ENCODE measurements around the gene CFDP1.

CFDP1 gene

GRCh38 chr16:75326333-75326732 lies 107.0 kb downstream of the CFDP1 start:
- in situ Hi-C loops (cut with HindIII; ENCODE audit: low sequenced_read_pairs) = no loop called here

DNA sequence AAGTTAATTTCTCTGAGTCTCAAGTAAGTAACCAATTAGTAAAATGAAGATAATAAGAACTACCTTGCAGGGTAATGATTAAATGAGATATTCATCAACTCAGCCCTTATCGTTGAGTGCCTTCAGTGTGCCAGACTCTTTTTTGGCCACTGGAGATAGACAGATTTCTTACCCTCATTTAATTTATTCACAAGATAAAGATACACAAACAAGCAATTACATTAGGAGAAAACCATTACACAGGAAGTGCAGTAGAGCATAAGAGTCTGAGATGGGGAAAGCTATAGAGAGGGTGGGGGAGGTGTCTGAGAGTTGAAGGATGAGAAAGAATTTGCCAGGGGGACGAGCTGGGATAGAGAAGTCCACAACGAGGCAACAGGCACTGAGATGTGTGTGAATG lies 109.4 kb downstream of the CFDP1 start:
- in situ Hi-C loops (cut with HindIII; ENCODE audit: low sequenced_read_pairs) = no loop called here

GRCh38 chr16:75323198-75323597 lies 110.1 kb downstream of the CFDP1 start:
- in situ Hi-C loops (cut with HindIII; ENCODE audit: low sequenced_read_pairs) = no loop called here

- in situ Hi-C loops (cut with HindIII; ENCODE audit: low sequenced_read_pairs) = no loop called here
Observed at GRCh38 chr16:75322740-75323139, 110.6 kb downstream of the CFDP1 start.

DNA sequence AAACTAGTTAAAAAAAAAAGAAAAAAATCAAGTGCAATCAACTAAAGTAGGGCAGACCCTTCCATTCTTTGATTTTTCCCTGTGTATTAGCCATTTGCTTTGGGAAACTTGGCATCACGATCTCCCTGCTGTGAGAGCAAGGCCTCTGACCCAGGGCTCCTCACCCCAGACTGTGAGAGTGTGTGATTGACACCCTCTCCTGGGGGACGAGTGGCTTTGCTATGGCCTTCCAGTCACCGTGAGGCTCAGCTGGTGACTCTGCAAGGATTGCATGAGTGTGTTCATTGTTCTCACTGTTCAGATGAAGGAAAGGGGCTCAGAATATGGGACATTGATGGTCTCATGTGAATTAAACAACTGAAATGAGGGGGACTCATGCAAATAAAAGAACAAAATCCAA lies 112.9 kb downstream of the CFDP1 start:
- in situ Hi-C loops (cut with HindIII; ENCODE audit: low sequenced_read_pairs) = no loop called here

- in situ Hi-C loops (cut with HindIII; ENCODE audit: low sequenced_read_pairs) = no loop called here
Observed at GRCh38 chr16:75319513-75320411, 113.5 kb downstream of the CFDP1 start.

DNA sequence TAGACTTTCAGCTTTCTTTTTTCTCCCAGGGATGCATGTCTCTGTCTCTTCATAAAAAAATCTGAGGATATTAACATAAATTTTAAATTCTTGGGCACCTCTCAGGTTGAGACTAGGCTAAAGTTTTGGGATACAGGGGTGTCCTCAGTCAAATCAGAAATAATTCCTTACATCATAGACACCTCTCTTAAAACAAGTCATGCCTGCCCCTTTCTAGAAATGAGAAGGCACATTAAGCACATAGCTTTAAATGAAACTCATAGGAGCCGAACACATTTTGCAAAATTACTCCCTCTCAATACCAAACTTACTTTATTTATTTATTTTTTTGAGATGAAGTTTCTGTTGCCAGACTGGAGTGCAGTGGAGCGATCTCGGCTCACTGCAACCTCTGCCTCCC lies 114.6 kb downstream of the CFDP1 start:
- in situ Hi-C loops (cut with HindIII; ENCODE audit: low sequenced_read_pairs) = no loop called here

DNA sequence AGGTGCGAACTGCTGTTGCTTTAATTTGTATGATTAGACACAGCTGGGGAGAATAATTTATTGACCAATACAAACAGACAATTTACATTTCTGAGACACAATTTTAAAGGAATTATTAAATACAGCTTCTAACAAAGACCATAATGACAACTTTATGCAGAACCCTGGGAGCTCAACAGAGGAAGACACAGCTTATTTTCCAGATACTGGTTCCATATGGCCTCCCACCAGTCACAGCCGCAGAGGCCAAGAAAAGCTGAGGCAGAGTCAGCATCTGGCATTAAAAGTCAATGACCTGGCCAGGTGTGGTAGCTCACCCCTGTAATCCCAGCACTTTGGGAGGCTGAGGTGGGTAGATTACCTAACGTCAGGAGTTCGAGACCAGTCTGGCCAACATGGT lies 115.8 kb downstream of the CFDP1 start:
- in situ Hi-C loops (cut with HindIII; ENCODE audit: low sequenced_read_pairs) = no loop called here

DNA sequence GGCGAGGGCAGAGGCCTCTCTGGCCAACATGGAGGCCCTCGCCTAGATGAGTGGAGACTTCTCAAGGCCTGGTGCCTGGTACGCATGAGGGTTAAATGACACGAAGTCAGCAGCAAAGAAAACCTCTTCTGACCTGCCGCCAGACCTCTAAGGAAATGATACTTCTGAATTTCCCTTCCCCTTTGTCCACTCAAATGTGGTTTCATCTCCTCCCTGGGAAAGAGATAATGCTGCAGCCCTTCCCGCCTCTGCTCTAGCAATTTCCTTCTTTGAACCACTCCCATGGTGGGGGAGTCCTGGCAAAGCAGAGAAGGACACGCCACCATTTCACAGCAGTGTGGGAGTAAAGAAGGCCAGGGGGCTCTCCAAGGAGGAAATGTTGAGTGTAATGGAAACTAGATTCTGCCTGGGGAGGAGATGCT lies 116.2 kb downstream of the CFDP1 start:
- in situ Hi-C loops (cut with HindIII; ENCODE audit: low sequenced_read_pairs) = no loop called here

GRCh38 chr16:75315539-75316306 lies 117.6 kb downstream of the CFDP1 start:
- in situ Hi-C loops (cut with HindIII; ENCODE audit: low sequenced_read_pairs) = no loop called here

DNA sequence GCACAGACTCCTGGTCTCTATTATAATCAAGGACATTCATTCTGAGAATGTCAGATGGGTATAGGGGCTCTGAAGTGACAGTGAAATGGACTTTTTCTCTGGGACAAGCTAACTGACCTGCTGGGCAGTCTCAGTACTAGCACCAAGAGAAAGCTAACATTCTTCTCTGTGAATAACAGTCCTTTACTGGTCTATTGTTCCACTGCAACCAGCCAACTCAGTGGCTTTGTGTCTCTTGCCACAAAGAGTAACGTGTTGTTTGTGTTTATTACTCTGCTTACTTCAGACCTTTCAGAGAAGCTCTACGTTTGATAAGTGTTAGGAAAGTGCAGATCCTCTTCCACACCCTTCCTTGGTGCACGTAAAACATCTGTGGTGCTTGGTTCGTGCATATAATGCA lies 120.4 kb downstream of the CFDP1 start:
- in situ Hi-C loops (cut with HindIII; ENCODE audit: low sequenced_read_pairs) = no loop called here

DNA sequence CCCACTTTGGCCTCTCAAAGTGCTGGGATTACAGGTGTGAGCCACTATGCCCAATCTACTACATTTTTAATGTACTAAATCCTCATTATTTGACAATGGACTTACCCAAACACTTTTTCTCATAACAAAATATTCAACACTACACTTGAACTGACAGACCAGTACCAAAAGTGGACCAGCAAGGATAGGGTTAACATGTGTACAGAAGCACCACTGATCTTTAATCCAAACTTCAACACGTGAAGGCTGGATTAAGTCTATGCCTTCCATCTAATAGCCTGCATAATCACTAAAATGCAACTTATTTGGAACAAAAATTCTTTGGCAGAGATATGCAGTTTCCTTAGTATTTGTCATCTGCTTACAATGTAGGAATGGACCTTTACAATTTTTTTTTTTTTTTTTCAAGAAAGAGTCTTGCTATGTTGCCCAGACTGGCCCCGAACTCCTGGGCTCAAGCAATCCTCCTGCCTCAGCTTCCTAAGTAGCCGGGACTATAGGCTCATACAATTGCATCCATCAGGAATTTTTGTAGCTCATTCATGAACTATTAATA lies 121.8 kb downstream of the CFDP1 start:
- in situ Hi-C loops (cut with HindIII; ENCODE audit: low sequenced_read_pairs) = no loop called here

DNA sequence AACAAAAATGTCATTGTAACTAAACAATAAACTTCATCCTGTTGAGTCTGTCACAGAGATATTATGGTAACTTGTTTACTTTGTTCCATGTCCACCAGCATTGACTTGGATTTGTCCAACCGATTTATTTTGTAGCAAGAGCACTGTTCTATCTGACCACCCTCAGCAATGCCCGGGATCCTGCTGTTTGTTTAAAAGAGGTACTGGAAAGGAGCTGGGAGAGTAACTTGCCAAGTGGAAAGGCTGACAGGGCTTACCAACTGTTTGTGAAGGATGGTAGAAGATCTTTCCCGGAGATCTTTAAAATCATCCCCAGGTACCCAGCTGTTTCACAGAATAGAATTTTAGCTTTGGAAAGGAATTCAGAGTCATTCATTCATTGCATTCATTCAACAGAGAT lies 122.8 kb downstream of the CFDP1 start:
- in situ Hi-C loops (cut with HindIII; ENCODE audit: low sequenced_read_pairs) = no loop called here

DNA sequence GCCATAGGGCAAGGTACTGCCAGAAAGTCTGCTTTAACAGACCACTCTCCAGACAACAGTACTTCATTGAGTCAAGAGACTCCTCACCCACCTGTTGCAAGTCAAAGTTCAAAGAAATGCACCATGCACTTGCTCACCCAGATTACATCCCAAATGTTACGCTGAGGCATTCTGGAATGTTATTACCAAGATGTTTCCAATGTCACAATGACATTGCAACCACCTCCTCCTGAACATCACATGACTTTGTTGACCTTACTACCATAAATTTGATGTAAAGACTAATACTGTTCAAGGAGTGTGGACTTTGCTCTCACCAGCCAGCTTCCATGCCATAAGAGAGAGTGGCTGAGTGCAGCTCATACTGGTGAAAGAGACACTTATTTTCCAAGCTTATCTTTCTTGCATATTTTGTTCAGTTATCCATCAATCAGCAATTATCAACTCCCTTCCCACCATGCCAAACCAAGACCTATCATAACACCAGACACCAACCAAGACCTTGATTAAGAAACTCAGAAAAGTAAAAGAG lies 123.3 kb downstream of the CFDP1 start:
- in situ Hi-C loops (cut with HindIII; ENCODE audit: low sequenced_read_pairs) = no loop called here

- in situ Hi-C loops (cut with HindIII; ENCODE audit: low sequenced_read_pairs) = no loop called here
Observed at GRCh38 chr16:75309156-75309555, 124.1 kb downstream of the CFDP1 start.

DNA sequence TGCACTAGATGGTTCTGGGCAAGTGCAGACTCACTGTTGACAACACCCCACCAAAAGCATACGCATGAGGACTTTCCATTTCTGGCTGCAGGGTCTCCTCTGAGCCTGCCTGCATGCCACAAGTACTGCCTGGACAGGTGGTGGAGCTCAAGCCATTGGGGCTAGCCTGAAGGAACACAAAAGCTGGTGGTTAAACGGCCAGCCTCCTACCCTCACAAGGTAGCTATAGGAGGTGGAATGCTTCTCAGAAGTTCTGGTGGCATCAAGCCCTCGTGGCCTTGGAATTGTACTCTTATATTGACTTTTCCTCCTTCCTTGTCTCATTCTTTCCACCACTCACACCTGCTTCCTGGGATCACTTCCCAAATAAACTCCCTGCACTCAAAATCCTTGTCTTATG lies 125.3 kb downstream of the CFDP1 start:
- in situ Hi-C loops (cut with HindIII; ENCODE audit: low sequenced_read_pairs) = no loop called here

DNA sequence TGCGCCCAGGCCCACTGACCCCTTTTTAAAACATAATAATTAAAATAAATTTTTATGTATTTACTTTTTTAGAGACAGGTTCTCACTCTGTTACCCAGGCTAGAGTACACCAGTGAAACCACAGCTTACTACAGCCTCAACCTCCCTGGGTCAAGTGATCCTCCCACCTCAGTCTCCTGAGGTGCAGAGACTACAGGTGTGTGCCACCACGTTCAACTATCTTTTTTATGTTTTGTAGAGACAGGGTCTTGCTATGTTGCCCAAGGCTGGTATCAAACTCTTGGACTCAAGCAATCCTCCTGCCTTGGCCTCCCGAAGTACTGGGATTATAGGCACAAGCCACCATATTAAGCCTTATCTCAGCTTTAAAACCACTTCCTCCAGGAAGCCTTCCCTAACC lies 125.8 kb downstream of the CFDP1 start:
- in situ Hi-C loops (cut with HindIII; ENCODE audit: low sequenced_read_pairs) = no loop called here

DNA sequence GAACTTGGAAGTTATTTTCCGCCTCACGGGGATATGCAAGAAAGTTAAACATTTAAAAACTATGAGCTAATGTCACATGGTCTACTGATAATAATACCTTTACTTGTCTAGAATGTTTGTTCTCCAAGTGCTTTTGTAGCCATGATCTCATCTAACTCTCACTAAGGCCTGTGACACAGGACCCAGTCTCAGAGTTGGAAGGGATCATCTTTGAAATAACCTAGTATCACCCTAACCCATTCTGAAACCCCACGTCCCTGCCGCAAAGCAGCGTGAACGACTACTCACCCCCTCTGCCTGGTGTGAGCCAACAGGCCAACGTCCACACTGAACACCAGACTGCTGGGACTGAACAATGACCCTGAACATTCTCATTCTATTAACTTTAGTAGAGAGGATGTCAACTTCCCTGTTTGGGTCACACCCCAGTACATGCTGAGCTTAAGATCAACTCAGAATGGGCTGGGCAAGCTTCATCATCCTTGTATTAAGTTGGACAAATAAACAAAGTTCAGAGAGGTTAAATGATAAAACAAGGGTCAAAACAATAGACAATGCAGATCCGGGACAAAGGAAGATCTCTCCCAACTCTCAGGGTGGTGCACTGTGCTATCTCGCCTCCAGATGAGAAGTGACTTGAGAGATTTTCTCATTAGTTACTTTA lies 127.1 kb downstream of the CFDP1 start:
- in situ Hi-C loops (cut with HindIII; ENCODE audit: low sequenced_read_pairs) = no loop called here

DNA sequence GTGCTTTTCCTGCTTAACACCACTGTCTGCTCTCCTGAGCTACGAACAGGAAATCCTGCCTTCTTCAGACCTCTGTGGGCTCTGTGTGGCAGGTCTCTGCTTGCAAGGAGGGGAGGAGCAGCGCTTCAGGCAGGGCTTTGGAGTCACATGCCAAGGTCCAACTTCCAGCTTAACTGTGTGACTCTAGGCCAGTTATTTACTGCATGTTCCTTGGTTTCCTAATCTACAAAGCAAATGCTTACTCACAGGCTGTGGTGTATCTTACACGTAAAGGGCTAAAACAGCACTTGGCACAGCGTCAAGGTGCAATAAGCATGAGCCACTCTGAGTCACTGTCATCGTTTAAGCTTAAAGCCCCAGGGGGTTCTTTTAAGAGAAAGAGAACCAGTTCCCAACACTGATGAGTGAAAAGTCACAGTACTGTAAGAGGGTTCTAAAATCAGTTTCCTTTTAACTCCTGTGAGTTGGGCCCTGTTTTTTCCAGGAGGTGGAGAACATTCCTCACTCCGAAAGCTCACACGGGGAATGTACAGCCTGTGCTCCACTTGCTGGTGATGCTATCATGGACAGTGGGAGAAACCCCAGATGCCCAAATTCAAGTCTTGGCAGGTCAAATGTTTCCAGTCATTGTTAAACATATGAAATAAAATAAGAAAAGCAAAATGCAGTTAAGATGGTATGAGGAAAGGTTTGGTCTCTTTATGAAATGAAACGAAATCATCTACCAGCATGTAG lies 127.8 kb downstream of the CFDP1 start:
- in situ Hi-C loops (cut with HindIII; ENCODE audit: low sequenced_read_pairs) = no loop called here

All from DLD1 (cell line).